ENCODE data around the gene CFAP410.

Gene CFAP410

DNA sequence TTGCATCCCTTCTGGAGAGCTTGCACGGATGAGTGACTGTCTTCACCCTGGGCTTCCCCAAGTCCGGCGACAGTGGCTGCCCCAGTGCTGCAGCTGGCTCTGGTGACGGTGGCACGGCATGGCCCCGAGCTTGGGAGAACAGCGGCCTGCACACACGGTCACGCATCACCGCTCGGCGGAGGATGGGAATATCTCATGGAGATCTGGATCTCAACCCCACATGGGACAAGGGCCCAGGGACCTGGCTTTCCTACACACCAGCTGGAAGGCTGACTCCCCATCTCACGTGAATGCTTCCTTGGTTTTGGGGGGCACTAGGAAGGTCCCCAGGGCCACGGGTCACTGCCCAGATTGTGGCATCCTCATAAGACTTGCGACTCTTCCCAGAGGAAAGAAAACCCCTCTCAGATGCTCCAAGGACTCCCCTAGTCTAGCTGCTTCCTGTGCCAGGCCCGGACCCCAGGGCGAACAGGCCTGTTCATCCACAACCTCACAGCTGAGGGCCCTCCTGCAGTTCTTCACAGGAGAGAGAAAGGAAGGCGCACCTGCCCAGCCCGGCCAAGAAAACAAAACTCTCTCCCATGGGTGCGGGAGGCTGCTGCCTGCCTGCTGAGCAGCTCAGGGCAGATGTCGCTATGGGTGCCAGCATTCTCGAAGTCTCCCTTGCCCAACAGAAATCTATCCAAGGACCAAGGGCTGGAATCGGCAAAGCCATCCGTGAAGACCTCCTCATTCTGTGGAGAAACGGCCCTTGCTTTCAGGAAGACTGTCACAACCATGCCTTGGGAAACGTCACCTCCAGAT, 9.9 kb downstream of the CFAP410 start:
- DNase-seq, result no peak

DNA sequence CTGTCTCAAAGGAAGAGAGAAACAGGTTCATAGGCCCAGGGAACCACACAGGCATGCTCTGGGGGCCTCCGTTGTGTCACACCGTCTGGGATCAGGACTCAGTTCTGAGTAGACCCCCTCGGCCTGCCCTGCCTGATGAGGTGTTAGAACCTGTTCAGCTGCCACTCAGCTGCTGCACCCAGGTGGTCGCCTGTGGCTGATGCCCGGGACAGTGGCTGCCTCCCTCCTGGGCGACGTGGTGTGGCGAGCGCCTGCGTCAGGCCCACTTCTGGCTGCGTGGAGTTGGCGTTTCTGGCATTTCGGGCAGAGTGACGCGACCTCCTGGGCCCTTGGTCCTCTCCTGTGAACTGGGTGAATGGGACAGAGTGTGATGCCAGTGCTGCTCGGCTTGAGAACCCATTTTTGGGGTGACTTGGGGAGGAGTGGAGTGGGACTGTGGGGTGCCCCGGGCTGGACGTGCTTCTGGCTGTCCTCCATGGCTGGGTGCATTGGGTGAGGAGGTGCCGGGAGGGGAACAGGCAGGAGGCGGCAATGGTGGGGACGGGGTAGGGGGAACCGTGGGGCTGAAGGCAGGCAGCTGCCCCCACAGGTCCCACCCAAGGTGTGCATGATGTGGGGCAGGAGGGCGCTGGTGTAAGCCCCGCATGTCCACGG, 10.8 kb downstream of the CFAP410 start:
- no peak for DNase-seq

DNA sequence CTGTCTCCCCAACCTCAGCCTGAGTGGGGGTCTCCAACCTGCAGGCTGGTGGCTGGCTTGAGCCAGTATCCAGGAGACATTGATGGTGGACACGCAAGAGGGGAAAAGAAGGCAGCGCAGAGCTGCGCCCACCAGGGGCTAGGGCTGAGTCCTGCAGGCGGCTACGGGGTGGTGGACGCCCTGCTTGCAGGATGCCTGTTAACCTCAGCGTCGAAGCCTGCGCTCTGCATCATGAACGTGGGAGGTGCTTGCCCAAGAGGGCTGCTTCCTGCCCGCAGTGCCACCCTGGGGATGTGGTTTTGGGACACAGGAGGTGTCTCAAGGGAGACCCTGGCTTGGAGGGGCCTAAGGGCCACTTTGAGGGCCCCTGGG, 11.6 kb downstream of the CFAP410 start:
- no peak for DNase-seq

DNA sequence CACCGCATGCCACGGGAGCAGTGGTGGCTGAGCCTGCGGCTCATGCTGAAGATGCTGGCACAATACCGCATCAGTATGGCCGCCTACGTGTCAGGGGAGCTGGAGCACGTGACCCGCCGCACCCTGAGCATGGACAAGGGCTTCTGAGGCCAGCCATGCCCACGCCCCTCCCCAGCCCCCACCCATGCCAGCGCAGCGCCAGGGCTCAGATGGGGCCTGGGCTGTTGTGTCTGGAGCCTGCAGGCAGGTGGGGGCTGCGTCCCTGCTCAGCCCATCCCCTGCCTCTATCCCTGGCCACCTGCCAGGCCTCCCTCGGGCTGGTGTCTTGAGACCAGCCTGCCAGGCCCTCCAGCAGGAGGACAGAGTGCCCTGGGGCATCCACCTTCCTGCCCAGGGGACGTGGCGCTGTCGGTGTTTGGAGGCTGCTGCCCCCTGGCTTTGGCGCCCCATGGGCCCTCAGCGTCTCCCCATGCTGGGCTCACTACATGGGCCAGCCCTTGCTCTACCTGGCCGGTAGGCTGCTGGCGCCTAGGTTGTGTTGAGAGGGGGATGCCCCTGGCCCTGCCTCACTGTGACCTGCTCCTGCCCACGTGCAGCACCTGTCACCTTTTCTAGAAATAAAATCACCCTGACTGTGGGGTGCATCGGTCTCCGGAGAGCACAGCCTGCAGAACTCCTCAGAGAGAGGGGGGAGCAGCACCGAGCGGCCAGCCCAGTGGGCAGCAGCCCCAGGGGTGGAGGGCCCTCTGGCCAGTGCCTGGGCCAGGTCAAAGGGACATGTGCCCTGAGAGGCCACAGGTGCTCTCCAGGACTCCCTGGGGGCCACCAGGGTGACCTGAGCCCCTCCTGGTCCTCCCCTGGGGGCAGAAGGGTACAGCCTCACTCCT, 12.2 kb downstream of the CFAP410 start:
- no peak for DNase-seq

DNA sequence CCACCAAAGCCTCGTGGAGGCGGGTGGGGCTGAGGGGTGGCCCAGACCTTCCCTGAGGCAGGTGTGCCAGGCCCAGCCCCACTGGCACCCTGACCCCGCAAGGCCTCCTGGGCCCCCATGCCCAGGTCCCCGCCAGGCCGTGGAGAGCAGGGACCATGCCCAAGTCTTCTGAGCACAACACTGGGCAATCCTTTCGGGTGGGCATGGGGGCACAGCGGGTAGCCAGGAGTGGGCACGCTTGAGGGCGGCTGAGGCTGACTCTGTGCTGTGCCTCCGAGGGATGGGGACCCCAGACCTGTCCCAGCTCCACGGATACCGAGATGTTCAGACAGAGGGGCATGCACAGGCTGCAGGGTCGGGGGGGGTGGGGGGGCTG, 12.9 kb downstream of the CFAP410 start:
- DNase-seq, result no peak

DNA sequence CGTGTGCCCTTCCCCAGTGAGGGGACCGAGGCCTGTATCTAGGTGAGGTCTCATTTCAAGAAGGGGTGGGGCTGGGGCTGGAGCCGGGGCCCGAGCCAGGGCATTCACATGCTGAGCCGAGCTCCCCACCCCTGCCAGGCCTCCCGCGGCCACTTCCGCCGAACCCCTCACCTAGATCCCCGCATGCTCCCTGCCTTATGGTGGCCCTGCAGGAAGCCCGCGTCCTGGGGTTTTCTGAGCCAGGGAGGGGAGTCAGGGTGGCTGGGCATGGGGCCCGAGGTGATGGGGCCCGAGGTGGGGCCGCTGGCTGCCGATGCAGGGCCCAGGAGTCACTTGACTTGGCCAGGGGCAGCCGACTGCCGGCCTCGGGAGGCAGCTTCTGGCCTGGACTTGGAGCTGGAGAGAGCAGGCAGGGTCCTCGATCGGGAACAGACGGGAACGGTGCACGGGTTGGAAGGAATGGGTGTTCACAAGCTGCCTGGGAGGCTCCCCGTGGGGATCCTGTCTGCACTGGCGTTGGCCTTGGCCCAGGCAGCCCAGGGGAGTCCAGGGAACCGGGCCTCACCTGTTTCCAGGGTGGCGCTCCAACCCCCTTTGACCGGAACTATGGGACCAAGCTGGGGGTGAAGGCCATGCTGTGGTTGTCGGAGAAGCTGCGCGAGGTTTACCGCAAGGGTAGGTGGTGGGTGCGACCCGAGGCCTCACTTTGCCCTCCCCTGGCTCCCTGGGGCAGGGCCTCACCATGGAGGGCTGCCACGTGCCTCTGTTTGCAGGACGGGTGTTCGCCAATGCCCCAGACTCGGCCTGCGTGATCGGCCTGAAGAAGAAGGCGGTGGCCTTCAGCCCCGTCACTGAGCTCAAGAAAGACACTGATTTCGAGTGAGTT, 13.6 kb downstream of the CFAP410 start:
- DNase-seq, result no peak

DNA sequence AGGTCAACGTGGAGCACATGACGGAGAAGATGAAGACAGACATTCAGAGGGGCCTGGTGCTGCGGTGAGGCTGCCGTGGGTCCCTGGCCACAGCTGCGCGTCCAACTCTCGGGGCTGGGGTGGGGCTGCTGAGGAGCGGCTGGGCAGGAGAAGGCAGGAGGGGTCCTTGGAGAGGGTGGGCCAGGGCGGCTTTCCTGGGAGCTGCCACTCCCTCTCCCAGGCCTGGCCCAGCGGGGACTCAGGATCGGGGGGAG, 14.4 kb downstream of the CFAP410 start:
- no peak for DNase-seq

DNA sequence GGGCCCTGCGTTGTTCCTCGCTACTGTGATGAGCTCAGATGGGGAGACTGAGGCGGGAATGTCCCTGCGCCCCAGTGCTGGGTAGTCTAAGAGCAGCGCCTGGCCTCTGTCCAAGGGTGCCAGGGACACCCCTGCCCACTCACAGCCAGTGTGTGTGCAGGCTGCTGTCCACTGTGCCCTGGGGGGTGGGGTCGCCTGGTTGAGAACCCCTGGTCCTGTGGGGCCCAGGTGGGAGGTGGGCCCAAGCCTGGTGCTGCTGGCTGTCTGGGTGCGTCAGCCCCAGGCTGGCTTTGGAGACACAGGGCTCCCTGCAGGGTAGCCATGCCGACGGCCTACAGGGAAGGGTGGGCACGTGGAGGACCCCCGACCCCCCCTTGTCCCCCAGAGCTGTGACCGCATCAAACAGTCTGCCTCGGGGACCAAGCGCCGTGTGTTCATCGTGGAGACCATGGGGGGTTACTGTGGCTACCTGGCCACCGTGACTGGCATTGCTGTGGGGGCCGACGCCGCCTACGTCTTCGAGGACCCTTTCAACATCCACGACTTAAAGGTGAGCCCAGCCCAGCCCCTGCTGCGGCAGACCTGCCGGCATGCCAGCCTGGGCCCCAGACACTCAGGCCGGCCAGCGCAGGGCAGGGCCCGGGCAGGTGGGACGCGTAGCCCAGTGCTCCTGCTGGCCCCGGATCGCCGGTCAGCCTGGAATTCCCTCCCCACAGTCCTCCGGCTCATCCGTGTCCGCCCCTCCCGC, 14.9 kb downstream of the CFAP410 start:
- no peak for DNase-seq

DNA sequence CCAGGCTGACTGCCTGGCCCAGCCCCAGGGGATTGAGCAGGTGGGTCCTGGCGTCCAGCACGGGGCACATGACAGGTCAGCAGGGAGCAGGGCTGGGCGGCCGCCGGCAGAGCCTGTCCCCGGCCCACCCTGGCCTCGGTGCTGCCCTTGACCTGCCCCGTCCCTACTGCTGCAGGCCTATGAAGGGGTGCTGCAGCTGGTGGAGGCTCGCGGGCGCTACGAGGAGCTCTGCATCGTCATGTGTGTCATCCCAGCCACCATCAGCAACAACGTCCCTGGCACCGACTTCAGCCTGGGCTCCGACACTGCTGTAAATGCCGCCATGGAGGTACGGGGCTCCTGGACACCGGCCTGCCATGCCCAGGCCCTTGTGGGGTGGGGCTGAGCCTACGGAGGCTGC, 15.6 kb downstream of the CFAP410 start:
- no peak for DNase-seq

DNA sequence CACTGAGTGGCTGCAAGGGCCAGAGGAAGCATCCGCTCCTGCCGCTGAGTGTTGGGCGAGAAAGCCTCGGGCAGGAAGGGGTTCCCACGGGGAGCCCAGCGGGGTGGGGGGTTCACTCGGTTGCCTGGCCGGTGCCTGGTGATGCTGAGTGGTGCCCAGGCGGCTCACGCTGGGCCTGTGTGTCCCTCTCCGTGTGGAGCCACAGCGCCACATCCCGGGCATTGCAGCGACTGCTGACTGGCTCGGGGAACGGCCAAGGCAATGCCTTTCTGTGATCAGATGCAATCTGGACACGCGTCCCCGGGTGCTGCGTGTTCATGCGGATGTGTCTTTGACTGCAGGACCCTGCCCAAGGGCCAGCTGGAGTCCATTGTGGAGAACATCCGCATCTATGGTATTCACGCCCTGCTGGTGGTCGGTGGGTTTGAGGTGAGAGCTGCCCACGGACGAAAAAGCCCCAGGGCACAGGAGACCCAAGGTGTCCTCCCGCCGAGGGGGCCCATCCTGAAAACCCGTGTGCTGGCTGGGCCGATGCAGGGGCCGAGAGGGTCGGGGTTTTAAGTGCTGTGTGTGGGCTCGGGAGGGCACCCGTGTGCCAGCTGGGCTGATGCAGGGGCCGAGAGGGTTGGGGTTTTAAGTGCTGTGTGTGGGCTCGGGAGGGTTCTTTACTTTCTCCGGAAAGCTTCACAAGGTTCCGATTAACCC, 16.4 kb downstream of the CFAP410 start:
- DNase-seq, result no peak

DNA sequence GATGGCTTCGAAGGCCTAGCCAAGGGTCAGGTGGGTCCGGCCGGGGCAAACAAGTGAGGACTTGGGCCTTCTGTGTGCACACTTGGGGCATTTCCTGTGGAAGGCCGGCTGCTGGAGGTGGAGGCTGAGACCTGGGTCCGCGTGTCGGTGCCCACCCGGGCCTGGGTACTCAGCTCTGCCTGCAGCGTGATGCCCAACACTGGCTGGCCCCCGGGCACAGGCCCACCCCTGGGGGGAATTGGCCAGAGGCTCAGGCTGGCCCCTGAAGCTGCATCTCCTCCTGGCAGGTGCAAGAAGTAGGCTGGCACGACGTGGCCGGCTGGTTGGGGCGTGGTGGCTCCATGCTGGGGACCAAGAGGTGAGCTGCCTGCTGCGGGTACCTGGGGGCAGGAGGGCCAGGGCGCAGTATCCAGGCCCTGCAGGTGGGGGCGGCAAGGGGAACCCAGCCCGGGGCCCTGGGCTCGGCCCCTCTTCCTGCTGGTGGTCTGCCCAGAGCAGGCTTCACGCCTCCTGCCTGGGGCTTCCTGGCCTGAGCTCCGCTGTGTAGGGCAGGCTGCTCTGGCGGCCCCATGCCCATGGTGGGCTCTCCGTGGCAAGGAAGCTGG, 17.2 kb downstream of the CFAP410 start:
- DNase-seq, result no peak

DNA sequence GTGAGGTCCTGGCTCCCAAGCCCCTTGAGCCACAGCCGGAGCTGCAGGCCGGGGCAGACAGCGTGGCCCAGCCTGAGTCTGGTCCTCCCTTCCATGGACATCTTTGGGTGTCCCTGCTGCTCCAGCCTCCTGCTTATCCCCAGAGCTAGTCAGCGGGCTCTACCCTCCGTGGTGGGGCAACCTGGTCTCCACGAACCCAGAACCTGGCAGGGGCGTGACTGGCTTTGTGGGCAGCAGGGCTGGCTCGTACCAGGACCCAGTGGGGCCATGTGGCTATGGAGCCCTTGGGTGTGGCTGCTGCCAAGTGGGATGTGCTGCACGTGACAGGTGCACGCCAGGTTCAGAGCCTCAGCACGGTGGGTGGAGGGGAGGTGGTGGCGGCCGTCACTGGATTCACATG, 18.3 kb downstream of the CFAP410 start:
- DNase-seq, result no peak

DNA sequence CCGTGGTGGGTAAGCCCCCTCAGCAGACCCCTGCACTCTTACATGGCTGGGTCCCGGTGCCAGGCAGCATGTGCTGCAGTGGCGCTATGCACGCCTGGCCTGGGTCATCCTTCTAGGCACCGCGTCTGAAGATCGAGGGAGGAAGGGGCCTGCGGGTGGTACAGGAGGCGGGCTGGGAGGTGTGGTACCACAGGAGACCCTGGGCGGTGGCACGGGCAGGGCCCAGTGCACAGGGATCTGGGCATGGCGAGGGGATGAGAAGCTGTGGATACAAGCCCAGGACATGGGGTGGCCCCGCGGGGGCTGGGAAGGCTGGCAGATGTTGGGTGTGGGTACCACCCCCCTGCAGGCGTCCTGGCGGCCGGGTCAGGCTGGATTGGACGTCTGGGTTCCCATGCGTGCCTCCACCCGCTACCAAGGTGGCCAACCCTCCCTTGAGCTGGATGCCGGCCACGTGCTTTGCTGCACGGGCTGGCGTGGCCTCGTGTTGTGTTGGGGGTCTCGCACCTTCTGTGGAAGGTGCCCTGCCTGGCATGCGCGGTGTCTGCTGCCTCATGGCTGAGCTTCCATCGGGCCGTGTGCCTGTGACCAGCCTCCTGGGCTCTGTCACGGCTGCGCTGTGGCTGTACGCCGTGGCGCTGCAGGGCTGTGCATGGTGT, 19.7 kb downstream of the CFAP410 start:
- DNase-seq, result no peak

DNA sequence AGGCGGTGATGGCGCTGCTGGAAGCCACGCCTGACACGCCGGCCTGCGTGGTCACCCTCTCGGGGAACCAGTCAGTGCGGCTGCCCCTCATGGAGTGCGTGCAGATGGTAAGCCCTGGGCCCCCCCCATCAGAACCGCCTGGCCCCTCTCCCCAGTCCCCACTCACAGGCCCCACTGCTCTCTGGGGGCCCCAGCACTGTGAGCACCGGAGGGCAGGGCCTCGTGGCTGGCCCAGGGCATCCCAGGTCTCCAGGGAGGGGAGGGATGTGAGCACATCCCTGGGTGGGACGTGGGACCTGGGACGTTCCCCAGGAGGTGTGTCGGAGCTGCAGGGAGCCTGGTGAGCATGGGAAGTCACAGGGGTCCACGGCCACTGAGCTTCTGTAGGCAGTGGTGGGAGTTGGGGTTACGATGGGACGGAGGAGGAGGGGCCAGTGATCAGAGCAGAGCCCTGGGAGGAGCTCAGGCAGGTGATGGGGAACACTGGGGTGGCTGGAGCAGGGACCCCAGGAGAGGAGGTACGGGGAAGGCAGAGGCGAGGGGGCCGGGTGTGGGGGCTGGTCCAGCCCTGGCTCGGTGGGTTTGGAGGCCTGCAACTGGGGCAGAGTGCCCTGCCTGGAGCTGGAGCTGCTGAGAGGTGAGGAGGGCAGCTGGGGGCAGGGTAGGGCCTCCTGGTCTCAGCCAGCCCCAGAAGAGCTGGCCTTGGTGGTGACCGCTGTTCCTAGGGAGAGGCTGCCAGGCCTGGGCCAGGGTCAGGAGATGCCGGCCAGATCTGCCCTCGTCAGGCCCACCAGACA, 20.5 kb downstream of the CFAP410 start:
- DNase-seq, result no peak

DNA sequence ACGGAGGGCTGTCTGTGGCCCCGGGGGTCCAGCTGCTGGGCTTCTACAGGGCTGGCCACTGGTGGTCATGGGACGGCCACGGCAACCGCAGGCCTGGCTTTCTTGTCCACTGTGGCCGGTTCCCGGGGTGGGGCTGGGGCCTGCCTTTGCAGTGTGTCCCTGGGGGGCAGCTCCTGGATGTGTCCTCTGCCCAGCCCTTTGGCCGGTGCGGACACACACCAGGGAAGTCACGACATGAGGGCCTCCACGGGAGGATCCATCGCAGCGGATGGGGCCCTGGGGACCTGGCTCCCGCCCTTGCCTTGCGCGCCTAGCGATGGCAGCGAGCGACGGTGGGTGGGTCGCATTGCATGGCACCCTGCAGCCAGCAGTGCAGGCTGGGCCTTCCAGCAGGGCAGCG, 21.3 kb downstream of the CFAP410 start:
- no peak for DNase-seq

DNA sequence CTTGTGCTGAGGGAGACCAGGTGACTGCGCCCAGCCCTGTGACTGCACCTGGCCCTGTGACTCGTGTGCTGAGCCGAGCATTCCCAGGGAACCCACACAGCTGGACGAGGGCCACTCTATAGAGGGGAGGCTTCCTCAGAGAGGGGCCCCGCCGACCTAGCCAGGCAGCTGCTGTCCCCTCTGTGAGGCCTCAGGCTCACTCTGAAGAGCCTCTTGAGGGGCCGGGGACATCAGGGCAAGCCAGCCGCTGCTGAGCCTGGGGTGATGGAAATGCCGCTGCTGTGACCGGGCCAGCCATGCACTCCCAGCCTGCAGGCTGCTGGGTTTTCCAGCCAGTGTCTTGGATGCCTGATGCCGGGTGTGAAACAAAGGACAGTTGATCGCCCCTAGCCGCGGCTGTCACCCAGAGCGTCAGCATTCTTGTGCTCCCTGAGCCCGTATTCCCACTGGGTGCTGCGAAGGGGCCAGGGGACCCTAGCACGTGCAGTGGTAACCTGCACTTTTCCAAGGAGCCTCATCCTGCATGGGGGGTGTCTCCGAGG, 21.9 kb downstream of the CFAP410 start:
- DNase-seq, result no peak

DNA sequence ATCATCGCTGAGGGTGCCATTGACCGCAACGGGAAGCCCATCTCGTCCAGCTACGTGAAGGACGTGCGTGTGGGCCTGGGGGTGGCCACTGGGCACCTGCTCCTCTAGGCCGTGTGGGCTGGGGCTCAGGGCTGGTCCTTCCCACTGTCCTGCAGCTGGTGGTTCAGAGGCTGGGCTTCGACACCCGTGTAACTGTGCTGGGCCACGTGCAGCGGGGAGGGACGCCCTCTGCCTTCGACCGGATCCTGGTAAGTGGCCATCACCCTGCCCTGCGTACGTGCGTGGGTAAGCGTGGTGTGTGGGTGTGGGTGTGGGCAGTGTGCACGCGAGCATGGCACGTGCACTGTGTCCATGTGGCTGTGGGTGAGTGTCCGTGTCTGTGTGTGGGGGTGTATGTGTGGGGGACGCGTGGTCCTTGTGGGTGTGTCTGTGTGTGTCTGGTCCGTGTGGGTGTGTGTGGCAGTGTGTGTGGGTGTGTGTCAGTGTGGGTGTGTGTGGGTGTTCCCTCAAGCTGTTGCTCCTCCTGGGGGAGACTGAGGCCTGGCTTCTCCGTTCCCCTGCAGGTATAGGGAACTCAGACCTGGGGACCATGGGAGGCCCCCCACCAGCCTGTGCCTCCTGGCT, 22.8 kb downstream of the CFAP410 start:
- DNase-seq, result no peak

DNA sequence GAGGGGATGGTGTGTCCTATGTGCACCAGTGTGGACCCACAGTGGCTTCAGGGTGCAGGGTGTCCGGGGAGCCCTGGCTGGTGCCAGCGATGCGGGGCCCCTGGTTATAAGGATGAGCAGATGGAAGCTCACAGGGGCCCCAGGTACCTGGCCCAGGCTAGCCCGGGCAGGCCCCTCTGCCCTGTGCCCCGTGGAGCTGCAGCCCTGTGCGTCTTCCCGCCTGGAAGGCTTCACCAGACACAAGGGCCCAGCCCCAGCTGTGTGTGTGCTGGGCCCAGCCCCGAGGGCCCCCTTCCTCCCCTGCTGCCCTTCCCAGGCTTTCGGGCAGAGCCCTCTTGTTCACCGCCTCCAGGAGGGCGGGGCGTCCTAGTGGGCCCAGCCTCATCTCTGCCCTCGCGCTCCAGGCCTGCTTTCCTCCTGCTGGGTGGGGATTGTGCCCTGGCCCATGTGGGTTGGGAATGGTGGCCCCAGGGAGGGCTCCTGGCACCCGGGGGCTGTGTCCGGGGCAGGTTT, 23.4 kb downstream of the CFAP410 start:
- DNase-seq, result peak; percentile 46

DNA sequence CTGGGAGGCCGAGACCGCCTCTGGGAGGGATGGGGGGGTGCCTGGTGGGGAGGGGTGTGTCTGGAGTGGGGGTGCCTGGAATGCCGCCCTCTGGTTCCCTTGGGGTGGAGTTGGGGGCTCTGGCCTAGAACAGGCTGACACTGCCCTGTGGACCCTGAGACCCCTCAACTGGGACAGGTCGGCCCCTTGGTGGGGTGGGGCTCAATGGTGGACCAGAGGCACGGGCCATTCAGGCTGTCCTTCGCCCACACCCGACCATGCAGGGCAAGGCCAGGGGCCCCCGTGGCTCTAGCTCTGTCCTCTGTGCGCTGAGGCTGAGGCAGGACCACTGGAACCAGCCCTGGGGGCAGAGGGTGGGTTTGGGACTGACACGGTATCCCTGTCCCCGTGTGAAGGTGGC, 24.6 kb downstream of the CFAP410 start:
- no peak for DNase-seq
